Activated T-helper 17 cell treated with anti-CD3 and anti-CD28 coated beads, Interleukin-2, amount 50 U/mL, for 72 hours (primary cell): ENCODE data around the gene KCNH4. TPM values are rescaled to one million over a fixed set of nuclear protein-coding genes. Genes with fewer than 3 reads are reported as not detected.

Experiments used
- ATAC-seq: fragments of 150-1000 bp; cut with Tn5 transposase; replicated peaks from 2 replicates; pipeline ENCODE4 v1.10.0; 2021; ENCODE audit warnings: mild to moderate bottlenecking, moderate library complexity
- H3K27ac Mint-ChIP-seq: one replicate; pipeline ENCODE4 v1.8.0; 2022; ENCODE audit warnings: mixed read lengths
- H3K27me3 Mint-ChIP-seq: one replicate; pipeline ENCODE4 v1.8.0; 2022; ENCODE audit warnings: mixed read lengths
- H3K36me3 Mint-ChIP-seq: one replicate; pipeline ENCODE4 v1.8.0; 2022; ENCODE audit warnings: low read depth, mild to moderate bottlenecking, mixed read lengths
- H3K4me1 Mint-ChIP-seq: one replicate; pipeline ENCODE4 v1.8.0; 2022; ENCODE audit warnings: mixed read lengths
- H3K4me3 Mint-ChIP-seq: one replicate; pipeline ENCODE4 v1.8.0; 2022; ENCODE audit warnings: mild to moderate bottlenecking, mixed read lengths
- H3K9me3 Mint-ChIP-seq: one replicate; pipeline ENCODE4 v1.8.0; 2022; ENCODE audit warnings: mixed read lengths
- total RNA-seq, 2 donors: library from RNA; stranded (reverse); gene quantifications; one replicate each; pipeline ENCODE4 v1.2.3, GENCODE V29; 2022

Gene KCNH4
- total RNA-seq, 2 donors from 2014 or later: 0.95 to 0.99 TPM

- H3K36me3 Mint-ChIP-seq: peaks cover 23% of the 10 kb centered on the region
- no peaks in the 10 kb centered on the region for H3K9me3 Mint-ChIP-seq
- H3K4me3 Mint-ChIP-seq: no peak overlapping the region
- ATAC-seq: no peak
- H3K27ac Mint-ChIP-seq: no peak overlapping the region
- peaks cover 14% of the 10 kb centered on the region for H3K4me1 Mint-ChIP-seq
- H3K27me3 Mint-ChIP-seq: no peaks in the 10 kb centered on the region
Observed at GRCh38 chr17:42113293-42114069, 67.5 kb downstream of the KCNH4 start.

- Mint-ChIP-seq H3K4me1 (peaks cover 11% of the 10 kb centered on the region), H3K4me3 (peak within 1 kb of the TSS; percentile 86), H3K27me3 (no peaks in the 10 kb centered on the region), H3K9me3 (no peaks in the 10 kb centered on the region), H3K36me3 (peaks cover 20% of the 10 kb centered on the region), H3K27ac (peak within 1 kb of the TSS; percentile 95)
- ATAC-seq: peak; percentile 90
Observed at GRCh38 chr17:42112552-42113176, 68.3 kb downstream of the KCNH4 start, which contains the start of gene DHX58. Gene DHX58, minus strand, starts transcription at chr17:42112714. Its CDS starts 822 bp downstream, at chr17:42111892.

- peaks cover 9% of the 10 kb centered on the region for H3K4me1 Mint-ChIP-seq
Observed at GRCh38 chr17:42111871-42112551, 68.9 kb downstream of the KCNH4 start.

GRCh38 chr17:42111265-42111636 lies 69.7 kb downstream of the KCNH4 start:
- no peaks in the 10 kb centered on the region for H3K27me3 Mint-ChIP-seq
- peaks cover 9% of the 10 kb centered on the region for H3K36me3 Mint-ChIP-seq
- H3K4me1 Mint-ChIP-seq: peaks cover 5% of the 10 kb centered on the region
- ATAC-seq: no peak
- H3K9me3 Mint-ChIP-seq: no peaks in the 10 kb centered on the region
- H3K27ac Mint-ChIP-seq: peak overlapping the region; percentile 95
- H3K4me3 Mint-ChIP-seq: peak overlapping the region; percentile 8

More at GRCh38 chr17:42111871-42112551, 68.9 kb downstream of the KCNH4 start:
- ATAC-seq: peak; percentile 9
- Mint-ChIP-seq H3K27me3 (no peaks in the 10 kb centered on the region), H3K36me3 (peaks cover 13% of the 10 kb centered on the region), H3K4me3 (peak overlapping the region; percentile 86), H3K9me3 (no peaks in the 10 kb centered on the region), H3K27ac (peak overlapping the region; percentile 95)

GRCh38 chr17:42110301-42111264 lies 70.4 kb downstream of the KCNH4 start:
- Mint-ChIP-seq H3K4me1 (peaks cover 5% of the 10 kb centered on the region), H3K36me3 (peaks cover 3% of the 10 kb centered on the region), H3K27me3 (no peaks in the 10 kb centered on the region), H3K4me3 (peak overlapping the region; percentile 8), H3K9me3 (no peaks in the 10 kb centered on the region), H3K27ac (peak overlapping the region; percentile 95)
- ATAC-seq: no peak

GRCh38 chr17:42109086-42109485 lies 71.9 kb downstream of the KCNH4 start:
- H3K4me1 Mint-ChIP-seq: peaks cover 5% of the 10 kb centered on the region
- H3K9me3 Mint-ChIP-seq: no peaks in the 10 kb centered on the region
- H3K4me3 Mint-ChIP-seq: no peak overlapping the region
- peak overlapping the region; percentile 66 for H3K27ac Mint-ChIP-seq
- no peak for ATAC-seq
- no peaks in the 10 kb centered on the region for H3K36me3 Mint-ChIP-seq
- H3K27me3 Mint-ChIP-seq: no peaks in the 10 kb centered on the region

GRCh38 chr17:42107597-42108576 lies 73.1 kb downstream of the KCNH4 start:
- Mint-ChIP-seq H3K27me3 (no peaks in the 10 kb centered on the region), H3K27ac (no peak overlapping the region), H3K4me1 (peaks cover 5% of the 10 kb centered on the region), H3K9me3 (no peaks in the 10 kb centered on the region), H3K4me3 (peak overlapping the region; percentile 52), H3K36me3 (no peaks in the 10 kb centered on the region)
- peak; percentile 85 for ATAC-seq

- H3K27ac Mint-ChIP-seq: no peak overlapping the region
- no peaks in the 10 kb centered on the region for H3K27me3 Mint-ChIP-seq
- ATAC-seq: no peak
- peak overlapping the region; percentile 52 for H3K4me3 Mint-ChIP-seq
- no peaks in the 10 kb centered on the region for H3K9me3 Mint-ChIP-seq
- H3K36me3 Mint-ChIP-seq: no peaks in the 10 kb centered on the region
- H3K4me1 Mint-ChIP-seq: peaks cover 4% of the 10 kb centered on the region
Observed at GRCh38 chr17:42107124-42107523, 73.8 kb downstream of the KCNH4 start.

Other genes with a start within 250 kb of the KCNH4 start
- gene CNP, start 214.3 kb downstream of the KCNH4 start, total RNA-seq: 10 to 100 TPM; 51.4 to 82.9 TPM
- 100 to 1,000 TPM in 1 of 2 donors, 10 to 100 TPM in 1; 79.5 to 118 TPM for gene DNAJC7, start 163.7 kb downstream of the KCNH4 start, total RNA-seq
- 10 to 100 TPM; 12.0 to 14.9 TPM for gene NKIRAS2, start 161.1 kb downstream of the KCNH4 start, total RNA-seq
- under 1 TPM; 0.06 to 0.32 TPM for gene C17orf113, start 130.5 kb downstream of the KCNH4 start, total RNA-seq
- under 1 TPM; 0.15 to 0.48 TPM for gene ZNF385C, start 82.7 kb downstream of the KCNH4 start, total RNA-seq
- gene DHX58, start 68.4 kb downstream of the KCNH4 start, total RNA-seq: 10 to 100 TPM; 12.0 to 19.1 TPM
- gene KAT2A, start 59.8 kb downstream of the KCNH4 start, total RNA-seq: 10 to 100 TPM; 32.8 to 44.2 TPM
- under 1 TPM in 1 of 2 donors, not detected in 1; 0.13 TPM for gene HSPB9, start 58.3 kb downstream of the KCNH4 start, total RNA-seq
- gene RAB5C, start 26.2 kb downstream of the KCNH4 start, total RNA-seq: 10 to 100 TPM; 30.4 to 77.7 TPM
- not detected for gene HCRT, start 4.3 kb upstream of the KCNH4 start, total RNA-seq
- 10 to 100 TPM; 19.6 to 24.5 TPM for gene GHDC, start 13.4 kb upstream of the KCNH4 start, total RNA-seq
- 100 to 1,000 TPM; 124 to 255 TPM for gene STAT5B, start 95.2 kb upstream of the KCNH4 start, total RNA-seq
- 100 to 1,000 TPM; 133 to 305 TPM for gene STAT5A, start 107.4 kb upstream of the KCNH4 start, total RNA-seq
- 100 to 1,000 TPM; 179 to 429 TPM for gene STAT3, start 207.3 kb upstream of the KCNH4 start, total RNA-seq
- 1 to 10 TPM; 2.5 to 6.1 TPM for gene CAVIN1, start 242.1 kb upstream of the KCNH4 start, total RNA-seq